ENCODE measurements around the gene JPH4. TPM values are rescaled to one million over a fixed set of nuclear protein-coding genes. Genes with fewer than 3 reads are reported as not detected.

Gene JPH4
- total RNA-seq, 6 experiments from 2014 or later = 0.07 to 0.20 (median 0.19) TPM; not detected in 3

DNA sequence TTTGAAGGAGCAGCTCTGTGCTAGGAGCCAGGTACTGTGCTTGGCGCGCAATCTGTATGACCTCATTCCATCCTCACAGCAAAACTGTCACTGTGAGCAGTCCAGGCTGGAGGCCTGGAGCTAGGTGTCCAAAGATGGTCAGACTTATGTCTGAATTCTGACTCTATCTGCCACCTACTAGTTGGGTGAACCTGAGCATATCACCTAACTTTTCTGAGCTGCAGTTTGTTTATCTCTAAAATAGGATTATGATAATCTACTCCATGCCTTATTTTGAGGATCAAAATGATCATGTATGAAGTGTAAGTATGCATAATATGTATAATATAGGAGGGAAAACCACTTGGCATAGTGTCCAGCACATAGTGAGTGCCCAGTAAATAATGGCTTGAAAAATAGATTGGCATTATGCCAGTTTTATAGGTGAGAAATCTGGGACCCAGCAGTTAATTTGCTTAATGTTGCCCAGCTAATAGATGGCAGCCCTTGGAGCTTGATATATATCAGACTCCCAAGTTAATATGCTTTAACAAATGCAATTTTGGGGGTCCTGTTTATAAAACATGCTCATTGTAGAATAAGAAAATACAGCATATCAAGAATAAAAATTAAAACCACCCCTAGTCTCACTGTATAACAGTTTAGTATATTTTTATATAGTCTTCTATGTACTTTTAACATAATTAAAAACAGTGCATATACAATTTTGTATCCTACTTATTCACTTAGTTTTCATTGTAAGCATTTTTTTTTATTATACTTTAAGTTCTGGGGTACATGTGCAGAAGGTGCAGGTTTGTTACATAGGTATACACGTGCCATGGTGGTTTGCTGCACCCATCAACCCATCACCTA, 4.5 kb upstream of the JPH4 start:
- ATAC-seq = no peak
- no peaks in the 10 kb centered on the region for H3K27me3 ChIP-seq
- TF ChIP-seq, protein P1, sequence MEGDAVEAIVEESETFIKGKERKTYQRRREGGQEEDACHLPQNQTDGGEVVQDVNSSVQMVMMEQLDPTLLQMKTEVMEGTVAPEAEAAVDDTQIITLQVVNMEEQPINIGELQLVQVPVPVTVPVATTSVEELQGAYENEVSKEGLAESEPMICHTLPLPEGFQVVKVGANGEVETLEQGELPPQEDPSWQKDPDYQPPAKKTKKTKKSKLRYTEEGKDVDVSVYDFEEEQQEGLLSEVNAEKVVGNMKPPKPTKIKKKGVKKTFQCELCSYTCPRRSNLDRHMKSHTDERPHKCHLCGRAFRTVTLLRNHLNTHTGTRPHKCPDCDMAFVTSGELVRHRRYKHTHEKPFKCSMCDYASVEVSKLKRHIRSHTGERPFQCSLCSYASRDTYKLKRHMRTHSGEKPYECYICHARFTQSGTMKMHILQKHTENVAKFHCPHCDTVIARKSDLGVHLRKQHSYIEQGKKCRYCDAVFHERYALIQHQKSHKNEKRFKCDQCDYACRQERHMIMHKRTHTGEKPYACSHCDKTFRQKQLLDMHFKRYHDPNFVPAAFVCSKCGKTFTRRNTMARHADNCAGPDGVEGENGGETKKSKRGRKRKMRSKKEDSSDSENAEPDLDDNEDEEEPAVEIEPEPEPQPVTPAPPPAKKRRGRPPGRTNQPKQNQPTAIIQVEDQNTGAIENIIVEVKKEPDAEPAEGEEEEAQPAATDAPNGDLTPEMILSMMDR (IDR thresholded peaks at IDR 0.05) = no peak
- no peak for TF ChIP-seq POLR2A (IDR thresholded peaks at IDR 0.05)
- no peak for DNase-seq
- H3K4me3 ChIP-seq = no peak overlapping the region
- H3K9me3 ChIP-seq = no peaks in the 10 kb centered on the region
- WGBS (ENCODE audit: insufficient coverage, low coverage, low lambda C conversion rate, missing lambda C conversion rate) = 85% methylated on average over 3 of the region's 3 CpGs
- H3K27ac ChIP-seq = no peak overlapping the region
- no peaks in the 10 kb centered on the region for H3K36me3 ChIP-seq
- H3K4me1 ChIP-seq = no peaks in the 10 kb centered on the region
- intact Hi-C loops (cut with DNase I) = no loop called here

GRCh38 chr14:23580948-23581281, 2.3 kb upstream of the JPH4 start:
- Histone ChIP-seq H3K4me1 (peaks cover 0 to 4% (median 0%) of the 10 kb centered on the region in 4 donors), H3K27me3 (peaks cover 0 to 16% of the 10 kb centered on the region in 2 donors), H3K9me3 (no peaks in the 10 kb centered on the region), H3K4me3 (no peak overlapping the region), H3K27ac (no peak overlapping the region), H3K36me3 (no peaks in the 10 kb centered on the region)
- no peak for ATAC-seq
- TF ChIP-seq, protein P1 (IDR thresholded peaks at IDR 0.05) = no peak
- no peak for TF ChIP-seq POLR2A (IDR thresholded peaks at IDR 0.05)
- intact Hi-C loops (cut with DNase I) = no loop called here
- no peak for DNase-seq
- 70% methylated on average over 4 of the region's 8 CpGs for WGBS (ENCODE audit: insufficient coverage, low coverage, low lambda C conversion rate, missing lambda C conversion rate)

- H3K27me3 ChIP-seq = peaks cover 0 to 19% of the 10 kb centered on the region in 2 donors
- intact Hi-C loops (cut with DNase I) = no loop called here
- 91% methylated on average over 1 of the region's 24 CpGs for WGBS (ENCODE audit: insufficient coverage, low coverage, low lambda C conversion rate, missing lambda C conversion rate)
These were observed 1.7 kb upstream of the JPH4 start for GRCh38 chr14:23580152-23580926.

DNA sequence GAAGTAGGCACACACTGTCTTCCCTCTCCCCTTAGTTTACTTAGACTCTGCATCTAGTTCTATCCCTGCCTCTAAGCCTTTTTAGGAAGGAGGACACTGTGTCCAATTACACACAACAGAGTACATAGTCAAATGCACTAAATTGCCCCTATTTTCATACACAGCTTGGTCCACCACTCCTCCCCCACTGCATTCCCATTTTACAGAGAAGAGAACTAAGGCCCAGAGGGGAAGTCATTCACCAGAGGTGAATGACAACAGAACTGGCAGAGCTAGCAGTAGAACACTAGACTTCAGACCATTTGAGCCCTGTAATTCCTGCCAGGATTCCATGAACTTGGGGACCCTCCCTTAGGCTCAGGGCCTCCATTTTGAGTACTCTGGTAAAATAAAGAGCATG, 1.1 kb upstream of the JPH4 start:
- Histone ChIP-seq H3K36me3 (no peaks in the 10 kb centered on the region), H3K9me3 (no peaks in the 10 kb centered on the region), H3K27me3 (peaks cover 0 to 19% of the 10 kb centered on the region in 2 donors), H3K27ac (no peak overlapping the region), H3K4me1 (peaks cover 0 to 4% (median 0%) of the 10 kb centered on the region in 4 donors), H3K4me3 (no peak overlapping the region)
- DNase-seq (no peak), ATAC-seq (no peak)
- intact Hi-C loops (cut with DNase I) = no loop called here
- no peak for TF ChIP-seq POLR2A (IDR thresholded peaks at IDR 0.05)
- TF ChIP-seq, protein P1 (IDR thresholded peaks at IDR 0.05) = no peak

More at GRCh38 chr14:23580152-23580926, 1.7 kb upstream of the JPH4 start:
- Histone ChIP-seq H3K27ac (no peak overlapping the region), H3K4me1 (peaks cover 0 to 4% (median 0%) of the 10 kb centered on the region in 4 donors), H3K9me3 (no peaks in the 10 kb centered on the region), H3K4me3 (no peak overlapping the region), H3K36me3 (no peaks in the 10 kb centered on the region)
- no peak for DNase-seq
- TF ChIP-seq, protein P1 (IDR thresholded peaks at IDR 0.05) = no peak
- no peak for ATAC-seq
